HEK293T (cell line): ENCODE data around the gene TAP1.

ENCODE experiments used
- CTCF ChIA-PET: fragments of 350-600 bp; formaldehyde crosslinking; extraction: SDS; loops from one replicate; lab custom pipeline; 2021; ENCODE audit warnings: antibody characterized with exemption, inconsistent platforms; lab: Yijun Ruan, JAX
- POLR2A ChIA-PET: fragments of 350-600 bp; formaldehyde crosslinking; extraction: SDS; loops from one replicate; lab custom pipeline; 2020; ENCODE audit warnings: antibody characterized with exemption, inconsistent platforms; lab: Yijun Ruan, JAX
- DNase-seq: peaks from one replicate; pipeline ENCODE4 v3.0.0; 2012; ENCODE audit warnings: mixed read lengths; ENCODE audit errors: extremely low spot score
- ARNT ChIP-seq: fragments of 450-650 bp; IDR thresholded peaks from 2 replicates; pipeline ENCODE4 v1.6.1; 2017; ENCODE audit warnings: mild to moderate bottlenecking
- BHLHE40 ChIP-seq: fragments of 450-650 bp; IDR thresholded peaks from 2 replicates; pipeline ENCODE4 v1.6.1; 2016; ENCODE audit warnings: mild to moderate bottlenecking, moderate library complexity, borderline replicate concordance
- CTBP1 ChIP-seq: fragments of 450-650 bp; IDR thresholded peaks from 2 replicates; pipeline ENCODE4 v1.6.1; 2016; ENCODE audit warnings: borderline replicate concordance
- ELF4 ChIP-seq: fragments of 450-650 bp; IDR thresholded peaks from 2 replicates; pipeline ENCODE4 v1.6.1; 2017; ENCODE audit warnings: antibody characterized with exemption
- FOXA1 ChIP-seq: fragments of 450-650 bp; IDR thresholded peaks from 2 replicates; pipeline ENCODE4 v1.6.1; 2016; ENCODE audit warnings: mild to moderate bottlenecking
- FOXK2 ChIP-seq: fragments of 450-650 bp; IDR thresholded peaks from 2 replicates; pipeline ENCODE4 v1.6.1; 2016; ENCODE audit warnings: mild to moderate bottlenecking
- FOXM1 ChIP-seq: fragments of 450-650 bp; IDR thresholded peaks from 2 replicates; pipeline ENCODE4 v1.6.1; 2017; ENCODE audit warnings: mild to moderate bottlenecking, borderline replicate concordance
- HDGF ChIP-seq: fragments of 450-650 bp; IDR thresholded peaks from 2 replicates; pipeline ENCODE4 v1.6.1; 2017; ENCODE audit warnings: antibody characterized with exemption, borderline replicate concordance
- L3MBTL2 ChIP-seq: fragments of 450-650 bp; conservative IDR thresholded peaks from 2 replicates; pipeline ENCODE4 v1.6.1; 2016; ENCODE audit warnings: mild to moderate bottlenecking
- LEF1 ChIP-seq: fragments of 450-650 bp; IDR thresholded peaks from 2 replicates; pipeline ENCODE4 v1.6.1; 2017; ENCODE audit warnings: mild to moderate bottlenecking, borderline replicate concordance
- NFRKB ChIP-seq: fragments of 450-650 bp; IDR thresholded peaks from 2 replicates; pipeline ENCODE4 v1.6.1; 2016; ENCODE audit warnings: mild to moderate bottlenecking, moderate library complexity
- PKNOX1 ChIP-seq: fragments of 450-650 bp; IDR thresholded peaks from 2 replicates; pipeline ENCODE4 v1.6.1; 2016
- SP1 ChIP-seq: fragments of 450-650 bp; IDR thresholded peaks from 2 replicates; pipeline ENCODE4 v1.6.1; 2017
- SUZ12 ChIP-seq: fragments of 450-650 bp; IDR thresholded peaks from 2 replicates; pipeline ENCODE4 v1.6.1; 2016; ENCODE audit warnings: mild to moderate bottlenecking
- TARDBP ChIP-seq: fragments of 450-650 bp; IDR thresholded peaks from 2 replicates; pipeline ENCODE4 v1.6.1; 2016
- ZNF384 ChIP-seq: fragments of 450-650 bp; IDR thresholded peaks from 2 replicates; pipeline ENCODE4 v1.6.1; 2016

The TAP1 gene

GRCh38 chr6:32836873-32837272, 16.6 kb downstream of the TAP1 start:
- DNase-seq, result no peak
- CTCF ChIA-PET, result interaction anchor here (0.6 kb wide), 1 partner anchor 143 kb away, joined by 3 read pairs; no protein-coding TSS in a partner anchor
- TF ChIP-seq NFRKB (no peak), TARDBP (no peak), SP1 (no peak), FOXA1 (no peak), ELF4 (no peak), FOXK2 (no peak), HDGF (no peak), ARNT (no peak), SUZ12 (no peak), CTBP1 (no peak), LEF1 (no peak), L3MBTL2 (no peak), ZNF384 (no peak), BHLHE40 (no peak), PKNOX1 (no peak), FOXM1 (no peak)
- POLR2A ChIA-PET, result interaction anchor here (2.2 to 2.3 kb wide), 2 partner anchors 11 to 32 kb away, joined by 13 to 32 read pairs; no protein-coding TSS in a partner anchor

GRCh38 chr6:32835167-32835893, 18.2 kb downstream of the TAP1 start:
- ChIA-PET POLR2A (no interaction called here), CTCF (no interaction called here)
- no peak for DNase-seq
- TF ChIP-seq TARDBP (no peak), HDGF (no peak), BHLHE40 (no peak), PKNOX1 (no peak), L3MBTL2 (no peak), FOXK2 (no peak), ZNF384 (no peak), ELF4 (no peak), LEF1 (no peak), SP1 (no peak), CTBP1 (no peak), FOXM1 (no peak), FOXA1 (no peak), ARNT (no peak), SUZ12 (no peak), NFRKB (no peak)

GRCh38 chr6:32833664-32834063, 19.8 kb downstream of the TAP1 start:
- ChIA-PET POLR2A (no interaction called here), CTCF (no interaction called here)
- TF ChIP-seq FOXK2 (no peak), SUZ12 (no peak), L3MBTL2 (no peak), LEF1 (no peak), NFRKB (no peak), TARDBP (no peak)
- DNase-seq, result no peak

GRCh38 chr6:32832535-32832934, 21.0 kb downstream of the TAP1 start:
- ChIA-PET CTCF (no interaction called here), POLR2A (interaction anchor here (0.6 to 1.0 kb wide), 3 partner anchors 31 to 136 kb away, joined by 3 read pairs; no protein-coding TSS in a partner anchor)
- no peak for TF ChIP-seq ELF4
- no peak for TF ChIP-seq CTBP1
- no peak for TF ChIP-seq FOXM1
- no peak for TF ChIP-seq PKNOX1
- no peak for TF ChIP-seq ARNT
- no peak for TF ChIP-seq LEF1
- no peak for TF ChIP-seq HDGF
- no peak for TF ChIP-seq BHLHE40
- TF ChIP-seq L3MBTL2, result no peak
- no peak for DNase-seq

GRCh38 chr6:32830936-32831335, 22.6 kb downstream of the TAP1 start:
- ChIA-PET POLR2A (no interaction called here), CTCF (no interaction called here)
- TF ChIP-seq CTBP1, result no peak
- TF ChIP-seq ARNT, result no peak
- no peak for TF ChIP-seq ZNF384
- TF ChIP-seq TARDBP, result no peak
- no peak for TF ChIP-seq PKNOX1
- TF ChIP-seq L3MBTL2, result no peak
- TF ChIP-seq NFRKB, result no peak
- TF ChIP-seq SP1, result no peak
- no peak for DNase-seq

- TF ChIP-seq TARDBP, result no peak
- no peak for TF ChIP-seq SP1
- TF ChIP-seq ARNT, result no peak
- no peak for TF ChIP-seq ZNF384
- TF ChIP-seq HDGF, result no peak
- no peak for TF ChIP-seq PKNOX1
- TF ChIP-seq LEF1, result no peak
- TF ChIP-seq BHLHE40, result no peak
- no peak for TF ChIP-seq CTBP1
- no peak for TF ChIP-seq NFRKB
- no peak for TF ChIP-seq FOXK2
- TF ChIP-seq FOXM1, result no peak
- TF ChIP-seq L3MBTL2, result no peak
- no peak for TF ChIP-seq ELF4
- no peak for TF ChIP-seq FOXA1
- TF ChIP-seq SUZ12, result no peak
- CTCF ChIA-PET, result no interaction called here
- POLR2A ChIA-PET, result interaction anchor here (1.0 kb wide), 1 partner anchor 8 kb away, joined by 3 read pairs; the partner anchor contains the start of gene TAP2
- DNase-seq, result no peak
Observed at GRCh38 chr6:32830017-32830416, 23.5 kb downstream of the TAP1 start.
